SK-N-SH (cell line): ENCODE results near the gene ESCO1. TPM values are rescaled to one million over a fixed set of nuclear protein-coding genes. Genes with fewer than 3 reads are reported as not detected.

Experiments
- CTCF ChIA-PET: fragments of 300-600, 350-600 bp; formaldehyde crosslinking; extraction: SDS; loops from one replicate; lab custom pipeline; 2021; lab: Yijun Ruan, JAX
- POLR2A ChIA-PET: fragments of 350-600 bp; sonication (Branson Sonifier 250); formaldehyde crosslinking; extraction: SDS; loops from one replicate; lab custom pipeline; 2020; ENCODE audit warnings: antibody characterized with exemption, inconsistent platforms; lab: Yijun Ruan, JAX
- DNase-seq: peaks from one replicate; pipeline ENCODE4 v3.0.0; 2012
- H2AFZ ChIP-seq: fragments of 200-600 bp; sonication (generic); 2 replicates; pipeline ENCODE4 v1.8.1; 2016; ENCODE audit warnings: antibody characterized with exemption, mild to moderate bottlenecking, low read depth
- H3F3A ChIP-seq: fragments of 200-600 bp; sonication (generic); replicated peaks from 2 replicates; pipeline ENCODE3; 2016; ENCODE audit warnings: antibody characterized with exemption, mild to moderate bottlenecking; ENCODE audit not compliant: insufficient read depth
- H3K27ac ChIP-seq, 2 experiments: fragments of 200-500 bp in 1 of 2; fragments of 200-600 bp in 1 of 2; sonication (Bioruptor generic) in 1 of 2; sonication (generic), shearing (Covaris generic) in 1 of 2; 2 replicates each; pipeline versions ENCODE4 v1.5.1 to v1.6.1; 2014 to 2016; ENCODE audit warnings: low read depth in 2 of 2, inconsistent platforms in 1 of 2, low read length in 1 of 2, mild to moderate bottlenecking in 1 of 2, mixed read lengths in 1 of 2
- H3K27me3 ChIP-seq: fragments of 200-600 bp; sonication (generic), shearing (Covaris generic); 2 replicates; pipeline ENCODE4 v1.6.1; 2016; ENCODE audit warnings: mixed run types; ENCODE audit not compliant: insufficient read depth
- H3K36me3 ChIP-seq, 2 experiments: fragments of 200-500 bp in 1 of 2; fragments of 200-600 bp in 1 of 2; sonication (Bioruptor generic) in 1 of 2; sonication (generic) in 1 of 2; replicated peaks in 1 of 2; 2 replicates each; pipeline versions ENCODE3 to v1.5.1; 2014 to 2016; ENCODE audit warnings: low read length in 1 of 2, mild to moderate bottlenecking in 1 of 2; ENCODE audit not compliant: insufficient read depth in 2 of 2, control insufficient read depth in 1 of 2
- H3K4me1 ChIP-seq, 2 experiments: fragments of 200-500 bp in 1 of 2; fragments of 200-600 bp in 1 of 2; sonication (Bioruptor generic) in 1 of 2; sonication (generic), shearing (Covaris generic) in 1 of 2; 2 replicates each; pipeline versions ENCODE4 v1.5.1 to v1.6.1; 2014 to 2016; ENCODE audit warnings: low read depth in 1 of 2, low read length in 1 of 2, mixed run types in 1 of 2; ENCODE audit not compliant: insufficient read depth in 2 of 2, control insufficient read depth in 1 of 2
- H3K4me2 ChIP-seq: fragments of 200-600 bp; sonication (generic), shearing (Covaris generic); 2 replicates; pipeline ENCODE4 v1.6.1; 2017; ENCODE audit warnings: mixed run types
- H3K4me3 ChIP-seq, 2 experiments: fragments of 200-500 bp in 1 of 2; fragments of 200-600 bp in 1 of 2; sonication (Bioruptor generic) in 1 of 2; sonication (generic), shearing (Covaris generic) in 1 of 2; 2 replicates each; pipeline versions ENCODE4 v1.5.1 to v1.8.1; 2014 to 2016; ENCODE audit warnings: low read depth in 2 of 2, inconsistent platforms in 1 of 2, low read length in 1 of 2, mild to moderate bottlenecking in 1 of 2, mixed read lengths in 1 of 2, moderate library complexity in 1 of 2
- H3K79me2 ChIP-seq: fragments of 200-600 bp; sonication (generic); 2 replicates; pipeline ENCODE4 v1.8.1; 2017; ENCODE audit warnings: mild to moderate bottlenecking; ENCODE audit not compliant: insufficient read depth
- H3K9ac ChIP-seq: fragments of 200-600 bp; sonication (generic); 2 replicates; pipeline ENCODE4 v1.6.1; 2017; ENCODE audit warnings: mixed run types
- H3K9me2 ChIP-seq: fragments of 200-600 bp; sonication (generic); 2 replicates; pipeline ENCODE4 v1.6.1; 2017; ENCODE audit warnings: mixed run types
- H3K9me3 ChIP-seq: fragments of 200-600 bp; sonication (generic); 2 replicates; pipeline ENCODE4 v1.6.1; 2017; ENCODE audit warnings: mixed run types, mild to moderate bottlenecking, moderate library complexity
- H4K20me1 ChIP-seq: fragments of 200-600 bp; sonication (generic); 2 replicates; pipeline ENCODE4 v1.6.1; 2017; ENCODE audit warnings: mild to moderate bottlenecking, mixed run types; ENCODE audit not compliant: insufficient read depth
- CHD2 ChIP-seq: fragments of 150-350 bp; IDR thresholded peaks from 2 replicates; pipeline ENCODE4 v1.6.1; 2018; ENCODE audit warnings: low read length; ENCODE audit not compliant: partially characterized antibody
- ELF1 ChIP-seq: IDR thresholded peaks from 2 replicates; pipeline ENCODE4 v1.4.0; 2012
- FOXJ3 ChIP-seq: sonication (generic); formaldehyde crosslinking; IDR thresholded peaks from 2 replicates; pipeline ENCODE4 v1.5.1; 2020; ENCODE audit warnings: mild to moderate bottlenecking, missing genetic modification reagents
- GABPA ChIP-seq: IDR thresholded peaks from 2 replicates; pipeline ENCODE4 v1.4.0; 2012; ENCODE audit warnings: low read depth, mild to moderate bottlenecking
- MAX ChIP-seq: IDR thresholded peaks from 2 replicates; pipeline ENCODE4 v1.4.0; 2012; ENCODE audit warnings: low read depth
- RXRA ChIP-seq: IDR thresholded peaks from 2 replicates; pipeline ENCODE4 v1.4.0; 2012; ENCODE audit warnings: low read depth, mild to moderate bottlenecking, borderline replicate concordance
- WGBS: methylation state at CpG from one replicate; pipeline ENCODE4 v1.1.6; 2017; ENCODE audit warnings: low lambda C conversion rate; 5-methylcytosine and 5-hydroxymethylcytosine counted together
- polyA plus RNA-seq, 3 experiments: library from polyadenylated mRNA; depleted of rRNA; stranded (reverse); fragments of >200 nt; gene quantifications; 2 replicates each; pipeline ENCODE4 v1.2.3, GENCODE V29; 2012
- TF ChIP-seq, protein P1 (sequence below): fragments of 150-350 bp; IDR thresholded peaks from 2 replicates; pipeline ENCODE4 v1.6.1; 2016; ENCODE audit warnings: mild to moderate bottlenecking, low read depth, low read length
- TF ChIP-seq, protein P2 (sequence below): fragments of 150-350 bp; IDR thresholded peaks from 2 replicates; pipeline ENCODE4 v1.6.1; 2017; ENCODE audit warnings: antibody characterized with exemption, low read length, low read depth, borderline replicate concordance

ESCO1 gene
- polyA plus RNA-seq, 1 of the 3 experiments (the other 2 are of a cell fraction) = 2.2 TPM

- Histone ChIP-seq H3K79me2 (0 out of 2 replicates have a peak, but pooled peaks cover 3% of the 10 kb centered on the region), H3K27ac (no peak overlapping the region), H3K4me1 (peaks cover 0 to 2% of the 10 kb centered on the region in 2 experiments; a peak in 1 of 4 replicates), H3K4me3 (no peak overlapping the region), H3K9ac (no peak overlapping the region), H3K9me3 (no peaks in the 10 kb centered on the region), H3F3A (peaks cover 6% of the 10 kb centered on the region), H3K4me2 (no peak overlapping the region), H3K36me3 (peaks cover 3 to 19% of the 10 kb centered on the region in 2 experiments), H3K9me2 (no peaks in the 10 kb centered on the region), H4K20me1 (no peaks in the 10 kb centered on the region), H2AFZ (no peak overlapping the region), H3K27me3 (no peaks in the 10 kb centered on the region)
- no peak for DNase-seq
- WGBS = 88% methylated on average over 13 of the region's 13 CpGs
- ChIA-PET CTCF (interaction anchor here (1.7 kb wide), 1 partner anchor 37 kb away, joined by 8 read pairs; the partner anchor contains the start of gene ESCO1), POLR2A (no interaction called here)
- TF ChIP-seq, protein P1, sequence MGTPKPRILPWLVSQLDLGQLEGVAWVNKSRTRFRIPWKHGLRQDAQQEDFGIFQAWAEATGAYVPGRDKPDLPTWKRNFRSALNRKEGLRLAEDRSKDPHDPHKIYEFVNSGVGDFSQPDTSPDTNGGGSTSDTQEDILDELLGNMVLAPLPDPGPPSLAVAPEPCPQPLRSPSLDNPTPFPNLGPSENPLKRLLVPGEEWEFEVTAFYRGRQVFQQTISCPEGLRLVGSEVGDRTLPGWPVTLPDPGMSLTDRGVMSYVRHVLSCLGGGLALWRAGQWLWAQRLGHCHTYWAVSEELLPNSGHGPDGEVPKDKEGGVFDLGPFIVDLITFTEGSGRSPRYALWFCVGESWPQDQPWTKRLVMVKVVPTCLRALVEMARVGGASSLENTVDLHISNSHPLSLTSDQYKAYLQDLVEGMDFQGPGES = no peak
These were observed 36.3 kb upstream of the ESCO1 start for GRCh38 chr18:21636769-21637168.

DNA sequence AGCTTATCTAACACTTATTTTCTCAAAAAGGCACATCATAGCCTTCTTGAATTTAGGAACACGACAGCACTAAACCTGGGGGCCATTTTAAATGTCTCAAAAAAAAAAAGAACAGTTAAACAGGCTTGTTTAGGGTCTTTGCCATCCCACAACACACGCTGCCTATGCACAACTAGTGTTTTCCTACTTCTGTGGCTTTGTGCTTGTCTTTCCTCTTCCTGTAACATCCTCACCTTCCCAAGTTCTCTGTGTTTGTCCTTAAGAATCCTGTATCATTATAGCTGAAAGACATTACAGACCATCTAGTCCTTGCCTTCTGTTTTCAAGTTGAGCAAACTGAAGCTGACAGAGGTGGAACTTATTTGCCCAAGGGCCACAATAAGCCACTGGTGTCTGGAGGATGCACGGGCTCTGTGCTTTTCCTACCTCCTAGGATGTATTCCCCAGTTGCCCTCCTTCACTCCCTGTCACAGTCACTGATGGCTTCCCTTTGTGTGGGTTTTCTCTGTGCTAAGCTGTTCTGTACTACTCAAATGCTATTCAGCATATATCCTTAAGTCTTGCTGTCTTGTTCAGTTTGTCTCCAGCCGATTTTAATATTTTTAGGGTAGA, 34.2 kb upstream of the ESCO1 start:
- Histone ChIP-seq H3K27ac (no peak overlapping the region), H3F3A (peaks cover 8% of the 10 kb centered on the region), H3K4me2 (no peak overlapping the region), H3K27me3 (no peaks in the 10 kb centered on the region), H3K36me3 (peaks cover 16 to 37% of the 10 kb centered on the region in 2 experiments), H3K9me3 (no peaks in the 10 kb centered on the region), H3K9ac (no peak overlapping the region), H4K20me1 (0 out of 2 replicates have a peak, but pooled peaks cover 3% of the 10 kb centered on the region), H3K79me2 (0 out of 2 replicates have a peak, but pooled peaks cover 3% of the 10 kb centered on the region), H3K9me2 (no peaks in the 10 kb centered on the region), H3K4me1 (peaks cover 0 to 1% of the 10 kb centered on the region in 2 experiments; a peak in 1 of 4 replicates), H2AFZ (no peak overlapping the region), H3K4me3 (no peak overlapping the region)
- POLR2A ChIA-PET = interaction anchor here (0.6 kb wide), 1 partner anchor 109 kb away, joined by 3 read pairs; no protein-coding TSS in a partner anchor
- no peak for DNase-seq
- no peak for TF ChIP-seq ELF1
- TF ChIP-seq, protein P2, sequence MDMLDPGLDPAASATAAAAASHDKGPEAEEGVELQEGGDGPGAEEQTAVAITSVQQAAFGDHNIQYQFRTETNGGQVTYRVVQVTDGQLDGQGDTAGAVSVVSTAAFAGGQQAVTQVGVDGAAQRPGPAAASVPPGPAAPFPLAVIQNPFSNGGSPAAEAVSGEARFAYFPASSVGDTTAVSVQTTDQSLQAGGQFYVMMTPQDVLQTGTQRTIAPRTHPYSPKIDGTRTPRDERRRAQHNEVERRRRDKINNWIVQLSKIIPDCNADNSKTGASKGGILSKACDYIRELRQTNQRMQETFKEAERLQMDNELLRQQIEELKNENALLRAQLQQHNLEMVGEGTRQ = no peak
- TF ChIP-seq MAX = no peak
- no peak for TF ChIP-seq FOXJ3 (CRISPR knock-in tag)
- no peak for TF ChIP-seq CHD2
- no peak for TF ChIP-seq GABPA
- no peak for TF ChIP-seq RXRA
- 94% methylated on average over 4 of the region's 4 CpGs for WGBS
- CTCF ChIA-PET = interaction anchor here (1.2 kb wide), 1 partner anchor 22 kb away, joined by 5 read pairs; the partner anchor contains the start of gene SNRPD1
